Measurements from ENCODE around the gene TBX22.
"Not testable (repeated sequence)": the region's sequence is repeated elsewhere in the genome, so short reads cannot be mapped to it uniquely, and the experiment has no call there.

The TBX22 gene

DNA sequence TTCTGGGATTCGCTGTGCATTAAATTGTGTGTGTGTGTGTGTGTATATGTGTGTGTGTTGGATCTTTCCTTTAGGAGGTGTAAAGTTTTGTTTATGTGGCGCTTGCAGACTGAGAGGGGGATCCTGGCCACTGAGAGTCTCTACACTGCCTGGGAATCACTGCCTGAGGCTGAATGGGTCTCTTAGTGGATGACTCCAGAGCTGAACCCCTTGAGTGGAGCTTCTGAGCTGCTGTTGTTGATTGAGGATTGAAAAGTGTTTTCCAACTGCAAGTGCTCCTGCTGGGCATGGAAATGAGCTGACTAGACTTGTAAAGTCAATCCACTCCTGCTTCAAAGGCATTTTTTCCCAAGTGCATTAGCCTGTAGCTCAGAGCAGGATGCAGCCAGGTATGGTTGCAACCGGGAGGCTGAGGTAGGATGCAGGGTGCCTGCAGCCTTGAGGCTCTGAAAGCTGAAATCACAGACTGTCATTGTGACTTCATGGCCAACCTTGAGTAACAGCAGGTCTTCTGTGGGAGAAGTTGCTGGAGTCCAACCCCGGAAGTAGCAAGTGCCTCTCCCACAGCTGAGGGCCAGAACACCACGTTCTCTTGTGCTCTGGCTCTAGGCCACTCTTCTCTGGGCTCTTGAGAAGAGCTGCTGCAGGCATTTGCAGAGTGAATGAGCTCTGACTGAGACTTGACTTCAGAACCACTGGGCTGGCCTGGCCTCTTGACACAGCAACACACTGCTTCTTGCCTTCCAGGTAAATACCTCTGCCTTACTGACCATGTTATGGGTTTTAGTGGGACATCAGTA lies at the start of gene TBX22:
TBX22 (plus strand) TSS at position 613 of the 800 bp plus-strand sequence. CDS start 7,517 bp downstream, outside the sequence.
- Mint-ChIP-seq H3K4me1 (no peaks in the 10 kb centered on the region), H3K36me3 (no peaks in the 10 kb centered on the region), H3K4me3 (no peak within 1 kb of the TSS), H3K27ac (no peak within 1 kb of the TSS), H3K9me3 (peaks cover 7% of the 10 kb centered on the region)
- ATAC-seq: no peak
- DNase-seq (ENCODE audit: low spot score in 2 of 2): no peak

DNA sequence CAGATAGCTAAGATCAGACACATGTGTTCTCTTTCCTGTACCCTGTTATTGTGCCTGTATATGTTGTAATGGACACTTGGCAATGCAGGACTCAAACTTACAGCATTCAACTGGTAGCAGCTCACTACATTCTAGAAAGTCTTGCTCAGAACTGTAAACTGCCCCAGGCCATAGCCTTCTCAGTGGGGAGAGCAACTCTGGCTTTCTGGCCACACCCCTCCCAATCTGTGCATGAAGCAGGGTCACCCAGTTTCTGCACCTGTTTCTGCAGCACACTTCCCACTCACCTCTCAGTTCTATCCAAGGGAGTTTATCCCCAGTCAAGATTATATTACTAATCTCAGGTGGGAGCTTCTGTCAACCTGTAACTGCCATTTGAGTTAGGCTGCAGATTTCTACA lies 38.9 kb upstream of the TBX22 start:
- Mint-ChIP-seq H3K36me3 (no peaks in the 10 kb centered on the region), H3K27ac (no peak overlapping the region), H3K9me3 (no peaks in the 10 kb centered on the region), H3K4me3 (no peak overlapping the region), H3K4me1 (no peaks in the 10 kb centered on the region)
- ATAC-seq (no peak), DNase-seq (ENCODE audit: low spot score in 2 of 2) (no peak)

- H3K4me1 Mint-ChIP-seq: no peaks in the 10 kb centered on the region
- no peaks in the 10 kb centered on the region for H3K36me3 Mint-ChIP-seq
- H3K9me3 Mint-ChIP-seq: no peaks in the 10 kb centered on the region
- no peak for DNase-seq (ENCODE audit: low spot score in 2 of 2)
- ATAC-seq: no peak
- no peak overlapping the region for H3K27ac Mint-ChIP-seq
- no peak overlapping the region for H3K4me3 Mint-ChIP-seq
These were observed 10.1 kb upstream of the TBX22 start for GRCh38 chrX:80004458-80004857.

DNA sequence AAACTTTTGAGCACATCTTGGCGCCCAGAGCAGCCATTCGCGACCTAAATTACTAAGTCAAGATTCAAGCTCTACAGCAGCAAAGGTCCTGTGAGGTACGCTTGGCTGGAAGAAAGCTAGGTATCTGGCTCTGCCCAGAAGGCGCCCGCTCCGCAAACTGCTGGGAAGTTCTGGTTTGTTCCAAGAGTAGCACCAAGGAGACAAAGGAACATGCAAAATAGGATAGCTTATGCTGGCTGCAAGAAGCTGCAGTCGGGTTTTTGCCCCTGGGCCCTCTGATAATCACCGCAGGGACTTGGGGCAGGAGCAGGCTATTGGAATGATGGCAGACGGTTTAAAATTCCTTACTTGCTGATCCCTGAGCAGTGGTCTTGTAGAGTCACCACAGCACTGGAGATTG lies 3.0 kb upstream of the TBX22 start:
- Mint-ChIP-seq H3K27ac (no peak overlapping the region), H3K36me3 (no peaks in the 10 kb centered on the region), H3K9me3 (peaks cover 7% of the 10 kb centered on the region), H3K4me1 (no peaks in the 10 kb centered on the region), H3K4me3 (no peak overlapping the region)
- ATAC-seq: no peak
- no peak for DNase-seq (ENCODE audit: low spot score in 2 of 2)

- ATAC-seq: no peak
- no peak overlapping the region for H3K27ac Mint-ChIP-seq
- H3K4me1 Mint-ChIP-seq: no peaks in the 10 kb centered on the region
- H3K36me3 Mint-ChIP-seq: no peaks in the 10 kb centered on the region
- DNase-seq (ENCODE audit: low spot score in 2 of 2): no peak
- H3K9me3 Mint-ChIP-seq: peaks cover 7% of the 10 kb centered on the region
- no peak overlapping the region for H3K4me3 Mint-ChIP-seq
These were observed 1.6 kb downstream of the TBX22 start for GRCh38 chrX:80016182-80016581.

- H3K27ac Mint-ChIP-seq: no peak overlapping the region
- DNase-seq (ENCODE audit: low spot score in 2 of 2) (no peak), ATAC-seq (no peak)
- H3K36me3 Mint-ChIP-seq: no peaks in the 10 kb centered on the region
- no peak overlapping the region for H3K4me3 Mint-ChIP-seq
- no peaks in the 10 kb centered on the region for H3K9me3 Mint-ChIP-seq
- H3K4me1 Mint-ChIP-seq: no peaks in the 10 kb centered on the region
These were observed 7.1 kb downstream of the TBX22 start for GRCh38 chrX:80021621-80022020.

DNA sequence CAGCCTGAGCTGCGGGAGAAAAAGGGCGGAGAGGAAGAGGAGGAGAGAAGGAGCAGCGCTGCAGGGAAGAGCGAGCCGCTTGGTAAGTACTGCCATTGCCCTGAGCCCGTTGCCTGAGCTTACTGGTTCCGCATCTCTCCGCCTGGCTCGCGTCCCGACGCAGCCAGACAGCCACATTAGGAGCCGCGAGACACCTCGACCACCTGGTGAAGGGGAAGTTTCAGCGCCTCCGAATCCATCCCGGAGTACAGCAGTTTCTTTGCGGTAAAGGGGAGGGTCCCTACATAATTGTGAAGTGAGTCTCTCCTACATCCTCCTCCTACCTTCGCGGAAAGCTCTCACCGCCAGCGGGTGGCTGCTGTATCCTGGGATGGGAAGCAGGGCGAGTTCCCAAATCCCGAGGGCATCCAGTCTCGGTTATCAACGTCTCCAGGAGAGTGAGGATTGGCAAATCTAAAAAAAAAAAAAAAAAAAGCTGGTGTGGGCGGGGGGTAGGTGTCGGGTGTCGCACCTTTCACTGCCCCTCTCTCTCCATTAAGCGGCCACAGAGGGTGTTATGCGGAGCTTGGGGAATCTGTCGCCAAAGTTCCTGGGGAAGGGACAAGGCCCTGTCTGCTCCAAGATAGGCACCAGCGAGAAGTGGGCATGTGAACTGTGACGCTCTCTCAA lies 7.9 kb downstream of the TBX22 start:
- Mint-ChIP-seq H3K9me3 (no peaks in the 10 kb centered on the region), H3K4me1 (no peaks in the 10 kb centered on the region), H3K36me3 (no peaks in the 10 kb centered on the region), H3K4me3 (no peak overlapping the region), H3K27ac (no peak overlapping the region)
- no peak for ATAC-seq
- DNase-seq (ENCODE audit: low spot score in 2 of 2): no peak

- no peaks in the 10 kb centered on the region for H3K4me1 Mint-ChIP-seq
- no peaks in the 10 kb centered on the region for H3K9me3 Mint-ChIP-seq
- no peak overlapping the region for H3K27ac Mint-ChIP-seq
- no peak overlapping the region for H3K4me3 Mint-ChIP-seq
- no peak for ATAC-seq
- no peaks in the 10 kb centered on the region for H3K36me3 Mint-ChIP-seq
- DNase-seq (ENCODE audit: low spot score in 2 of 2): no peak
These were observed 11.6 kb downstream of the TBX22 start for GRCh38 chrX:80026116-80026515.

- H3K4me1 Mint-ChIP-seq; H3K4me3 Mint-ChIP-seq; H3K36me3 Mint-ChIP-seq; ATAC-seq; H3K27ac Mint-ChIP-seq; DNase-seq (ENCODE audit: low spot score in 2 of 2): not testable (repeated sequence)
- H3K9me3 Mint-ChIP-seq: peaks cover 12% of the 10 kb centered on the region
These were observed 51.6 kb downstream of the TBX22 start for GRCh38 chrX:80066156-80066555.

DNA sequence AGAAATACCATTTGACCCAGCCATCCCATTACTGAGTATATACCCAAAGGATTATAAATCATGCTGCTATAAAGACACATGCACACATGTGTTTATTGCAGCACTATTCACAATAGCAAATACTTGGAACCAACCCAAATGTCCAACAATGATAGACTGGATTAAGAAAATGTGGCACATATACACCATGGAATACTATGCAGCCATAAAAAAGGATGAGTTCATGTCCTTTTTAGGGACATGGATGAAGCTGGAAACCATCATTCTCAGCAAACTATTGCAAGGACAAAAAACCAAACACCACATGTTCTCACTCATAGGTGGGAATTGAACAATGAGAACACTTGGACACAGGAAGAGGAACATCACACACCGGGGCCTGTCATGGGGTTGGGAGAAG lies 61.1 kb downstream of the TBX22 start:
- not testable (repeated sequence) for H3K9me3 Mint-ChIP-seq; H3K4me3 Mint-ChIP-seq; DNase-seq (ENCODE audit: low spot score in 2 of 2); H3K27ac Mint-ChIP-seq; H3K36me3 Mint-ChIP-seq; H3K4me1 Mint-ChIP-seq; ATAC-seq
